C4-2B (cell line): ENCODE data around the gene NMUR1.

Experiments
- CTCF ChIP-seq: fragments of 450-650 bp; conservative IDR thresholded peaks from 2 replicates; pipeline ENCODE4 v1.5.1; 2017; ENCODE audit warnings: mild to moderate bottlenecking
- ZFX ChIP-seq: fragments of 450-650 bp; IDR thresholded peaks from 2 replicates; pipeline ENCODE4 v1.6.1; 2017

GRCh38 chr2:231526341-231527090, 3.7 kb downstream of the NMUR1 start:
- TF ChIP-seq CTCF (no peak), ZFX (no peak)
